Neural cell (in vitro differentiated cells): ENCODE data around the gene NOTUM. TPM values are rescaled to one million over a fixed set of nuclear protein-coding genes. Genes with fewer than 3 reads are reported as not detected.
A peak's percentile ranks its signal among the peaks of the same experiment; 100 is the strongest.

Experiments
- H2AFZ ChIP-seq: fragments of 200-600, 300-800 bp; sonication (generic), shearing (Covaris generic); 2 replicates; pipeline ENCODE4 v1.6.0; 2014; ENCODE audit warnings: low read depth, mild to moderate bottlenecking, antibody characterized with exemption, low read length, moderate library complexity
- H3F3A ChIP-seq: fragments of 200-600 bp; shearing (Covaris generic); 2 replicates; pipeline ENCODE4 v1.6.1; 2016; ENCODE audit warnings: mild to moderate bottlenecking, moderate library complexity, mixed read lengths, antibody characterized with exemption, low read length; ENCODE audit not compliant: insufficient read depth, poor library complexity, severe bottlenecking
- H3K27ac ChIP-seq: fragments of 200-600, 300-800 bp; sonication (generic), shearing (Covaris generic); 2 replicates; pipeline ENCODE4 v1.5.1; 2014; ENCODE audit warnings: mild to moderate bottlenecking, low read length, moderate library complexity
- H3K27me3 ChIP-seq: fragments of 300-800, 200-600 bp; sonication (generic), shearing (Covaris generic); 2 replicates; pipeline ENCODE4 v1.6.0; 2014; ENCODE audit warnings: mild to moderate bottlenecking, low read depth, low read length, moderate library complexity; ENCODE audit not compliant: insufficient read depth
- H3K36me3 ChIP-seq: fragments of 300-800, 200-600 bp; sonication (generic), shearing (Covaris generic); 2 replicates; pipeline ENCODE4 v1.5.1; 2014; ENCODE audit warnings: mild to moderate bottlenecking, antibody characterized with exemption, low read length, moderate library complexity; ENCODE audit not compliant: insufficient read depth
- H3K4me2 ChIP-seq: fragments of 300-800, 200-600 bp; sonication (generic), shearing (Covaris generic); 2 replicates; pipeline ENCODE4 v1.6.0; 2014; ENCODE audit warnings: mild to moderate bottlenecking, low read length
- H3K4me3 ChIP-seq: fragments of 300-800, 200-600 bp; sonication (generic), shearing (Covaris generic); 2 replicates; pipeline ENCODE4 v1.5.1; 2014; ENCODE audit warnings: mild to moderate bottlenecking, low read length, moderate library complexity
- H3K79me2 ChIP-seq: fragments of 200-600 bp; shearing (Covaris generic); replicated peaks from 2 replicates; pipeline ENCODE4 v1.6.0; 2014; ENCODE audit warnings: mild to moderate bottlenecking, low read length, moderate library complexity; ENCODE audit not compliant: insufficient read depth
- H3K9ac ChIP-seq: fragments of 300-800, 200-600 bp; sonication (generic), shearing (Covaris generic); 2 replicates; pipeline ENCODE4 v1.6.1; 2016; ENCODE audit warnings: mild to moderate bottlenecking, low read length, mixed read lengths
- H3K9me2 ChIP-seq: fragments of 200-600 bp; shearing (Covaris generic); 2 replicates; pipeline ENCODE4 v1.6.1; 2016; ENCODE audit warnings: mild to moderate bottlenecking, low read length, mixed read lengths; ENCODE audit not compliant: insufficient read depth
- H3K9me3 ChIP-seq: fragments of 200-600, 300-800 bp; sonication (generic), shearing (Covaris generic); 2 replicates; pipeline ENCODE4 v1.6.1; 2016; ENCODE audit warnings: mild to moderate bottlenecking, mixed run types, low read length, moderate library complexity, mixed read lengths
- H4K20me1 ChIP-seq: fragments of 200-600 bp; shearing (Covaris generic); 2 replicates; pipeline ENCODE4 v1.6.1; 2016; ENCODE audit warnings: mild to moderate bottlenecking, mixed run types; ENCODE audit not compliant: insufficient read depth
- EP300 ChIP-seq: fragments of 450-650 bp; conservative IDR thresholded peaks from 2 replicates; pipeline ENCODE4 v1.6.1; 2014; ENCODE audit warnings: antibody characterized with exemption, mild to moderate bottlenecking, moderate library complexity; ENCODE audit not compliant: poor library complexity, severe bottlenecking
- EZH2 ChIP-seq: fragments of 200-600, 300-800 bp; shearing (Covaris generic), sonication (generic); IDR thresholded peaks from 2 replicates; pipeline ENCODE4 v1.6.1; 2014; ENCODE audit warnings: antibody characterized with exemption, low read length, borderline replicate concordance, mild to moderate bottlenecking; ENCODE audit not compliant: insufficient read depth, poor library complexity, severe bottlenecking
- MXI1 ChIP-seq: fragments of 450-650 bp; conservative IDR thresholded peaks from 2 replicates; pipeline ENCODE4 v1.6.1; 2014; ENCODE audit warnings: antibody characterized with exemption, mild to moderate bottlenecking; ENCODE audit not compliant: poor library complexity, severe bottlenecking
- POLR2AphosphoS5 ChIP-seq: IDR thresholded peaks from 2 replicates; pipeline ENCODE4 v1.6.1; 2012
- RAD21 ChIP-seq: fragments of 450-650 bp; conservative IDR thresholded peaks from 2 replicates; pipeline ENCODE4 v1.6.1; 2014; ENCODE audit warnings: antibody characterized with exemption, mild to moderate bottlenecking, moderate library complexity
- SMC3 ChIP-seq: fragments of 450-650 bp; conservative IDR thresholded peaks from 2 replicates; pipeline ENCODE4 v1.6.1; 2014; ENCODE audit warnings: antibody characterized with exemption, mild to moderate bottlenecking, moderate library complexity; ENCODE audit not compliant: poor library complexity
- TAF1 ChIP-seq: IDR thresholded peaks from 2 replicates; pipeline ENCODE4 v1.6.1; 2012; ENCODE audit warnings: low read depth
- polyA plus RNA-seq: library from polyadenylated mRNA; depleted of rRNA; stranded (reverse); fragments of >200 nt; gene quantifications from 2 replicates; pipeline ENCODE4 v1.2.3, GENCODE V29; 2014
- TF ChIP-seq, protein P1 (sequence below): fragments of 450-650 bp; IDR thresholded peaks from 2 replicates; pipeline ENCODE4 v1.5.1; 2014; ENCODE audit warnings: antibody characterized with exemption, mild to moderate bottlenecking, moderate library complexity; ENCODE audit not compliant: poor library complexity, severe bottlenecking
- TF ChIP-seq, protein P2 (sequence below): IDR thresholded peaks from 2 replicates; pipeline ENCODE4 v1.6.1; 2012; ENCODE audit warnings: borderline replicate concordance

NOTUM gene
- polyA plus RNA-seq, 1 donor from 2014 or later: not detected

DNA sequence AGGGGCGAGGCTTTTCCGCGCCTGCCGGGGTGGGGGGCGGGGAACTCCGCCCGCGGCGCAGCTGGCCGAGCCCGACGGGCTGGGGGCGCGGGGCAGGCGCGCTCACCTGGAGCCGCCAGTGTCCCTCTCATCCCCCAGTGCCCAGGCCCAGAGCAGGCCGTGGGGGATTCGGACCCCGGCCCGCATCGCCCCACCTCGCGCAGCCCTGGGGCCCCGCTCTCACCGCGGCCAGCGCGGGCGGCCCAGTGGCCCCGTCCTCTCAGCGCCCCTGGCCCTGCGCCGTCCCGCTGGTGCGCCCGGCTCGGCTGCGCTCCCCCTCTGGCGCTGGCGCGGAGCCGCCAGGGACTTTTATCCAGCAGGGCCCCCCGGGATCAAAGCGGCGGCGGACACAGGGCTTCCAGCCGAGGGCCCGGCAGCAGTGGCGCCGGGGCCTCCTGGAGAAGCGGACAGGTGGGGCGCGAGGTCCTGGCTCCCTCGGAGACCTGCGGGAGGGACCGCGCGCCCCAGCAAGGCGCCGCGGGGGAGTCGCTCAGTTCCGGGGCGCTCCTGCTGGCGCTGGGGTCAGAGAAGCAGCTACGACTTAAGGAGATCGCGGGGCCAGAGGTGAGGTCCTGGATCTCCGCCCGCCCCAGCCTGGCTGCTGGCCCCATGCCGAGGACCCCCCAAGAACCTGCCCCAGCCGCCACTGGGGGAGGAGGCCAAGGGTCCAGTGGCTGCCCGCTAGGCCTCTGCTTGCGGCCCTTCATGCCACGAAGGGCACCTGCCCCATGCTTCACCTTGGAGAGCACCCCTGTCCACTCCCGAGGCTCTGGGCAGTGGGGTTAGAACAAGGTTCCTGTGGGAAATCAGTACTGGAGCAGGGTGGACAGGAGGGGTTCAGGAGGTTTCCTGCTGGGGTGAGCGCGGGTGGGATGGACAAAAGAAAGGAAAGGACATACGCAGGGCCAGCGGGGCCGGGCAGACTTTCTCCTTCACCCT lies 823 bp upstream of the NOTUM start:
- TF ChIP-seq EZH2: no peak
- TF ChIP-seq, protein P1, sequence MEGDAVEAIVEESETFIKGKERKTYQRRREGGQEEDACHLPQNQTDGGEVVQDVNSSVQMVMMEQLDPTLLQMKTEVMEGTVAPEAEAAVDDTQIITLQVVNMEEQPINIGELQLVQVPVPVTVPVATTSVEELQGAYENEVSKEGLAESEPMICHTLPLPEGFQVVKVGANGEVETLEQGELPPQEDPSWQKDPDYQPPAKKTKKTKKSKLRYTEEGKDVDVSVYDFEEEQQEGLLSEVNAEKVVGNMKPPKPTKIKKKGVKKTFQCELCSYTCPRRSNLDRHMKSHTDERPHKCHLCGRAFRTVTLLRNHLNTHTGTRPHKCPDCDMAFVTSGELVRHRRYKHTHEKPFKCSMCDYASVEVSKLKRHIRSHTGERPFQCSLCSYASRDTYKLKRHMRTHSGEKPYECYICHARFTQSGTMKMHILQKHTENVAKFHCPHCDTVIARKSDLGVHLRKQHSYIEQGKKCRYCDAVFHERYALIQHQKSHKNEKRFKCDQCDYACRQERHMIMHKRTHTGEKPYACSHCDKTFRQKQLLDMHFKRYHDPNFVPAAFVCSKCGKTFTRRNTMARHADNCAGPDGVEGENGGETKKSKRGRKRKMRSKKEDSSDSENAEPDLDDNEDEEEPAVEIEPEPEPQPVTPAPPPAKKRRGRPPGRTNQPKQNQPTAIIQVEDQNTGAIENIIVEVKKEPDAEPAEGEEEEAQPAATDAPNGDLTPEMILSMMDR: no peak
- TF ChIP-seq MXI1: no peak
- TF ChIP-seq EP300: no peak
- TF ChIP-seq, protein P2, sequence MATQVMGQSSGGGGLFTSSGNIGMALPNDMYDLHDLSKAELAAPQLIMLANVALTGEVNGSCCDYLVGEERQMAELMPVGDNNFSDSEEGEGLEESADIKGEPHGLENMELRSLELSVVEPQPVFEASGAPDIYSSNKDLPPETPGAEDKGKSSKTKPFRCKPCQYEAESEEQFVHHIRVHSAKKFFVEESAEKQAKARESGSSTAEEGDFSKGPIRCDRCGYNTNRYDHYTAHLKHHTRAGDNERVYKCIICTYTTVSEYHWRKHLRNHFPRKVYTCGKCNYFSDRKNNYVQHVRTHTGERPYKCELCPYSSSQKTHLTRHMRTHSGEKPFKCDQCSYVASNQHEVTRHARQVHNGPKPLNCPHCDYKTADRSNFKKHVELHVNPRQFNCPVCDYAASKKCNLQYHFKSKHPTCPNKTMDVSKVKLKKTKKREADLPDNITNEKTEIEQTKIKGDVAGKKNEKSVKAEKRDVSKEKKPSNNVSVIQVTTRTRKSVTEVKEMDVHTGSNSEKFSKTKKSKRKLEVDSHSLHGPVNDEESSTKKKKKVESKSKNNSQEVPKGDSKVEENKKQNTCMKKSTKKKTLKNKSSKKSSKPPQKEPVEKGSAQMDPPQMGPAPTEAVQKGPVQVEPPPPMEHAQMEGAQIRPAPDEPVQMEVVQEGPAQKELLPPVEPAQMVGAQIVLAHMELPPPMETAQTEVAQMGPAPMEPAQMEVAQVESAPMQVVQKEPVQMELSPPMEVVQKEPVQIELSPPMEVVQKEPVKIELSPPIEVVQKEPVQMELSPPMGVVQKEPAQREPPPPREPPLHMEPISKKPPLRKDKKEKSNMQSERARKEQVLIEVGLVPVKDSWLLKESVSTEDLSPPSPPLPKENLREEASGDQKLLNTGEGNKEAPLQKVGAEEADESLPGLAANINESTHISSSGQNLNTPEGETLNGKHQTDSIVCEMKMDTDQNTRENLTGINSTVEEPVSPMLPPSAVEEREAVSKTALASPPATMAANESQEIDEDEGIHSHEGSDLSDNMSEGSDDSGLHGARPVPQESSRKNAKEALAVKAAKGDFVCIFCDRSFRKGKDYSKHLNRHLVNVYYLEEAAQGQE: no peak
- no peak for TF ChIP-seq RAD21
- no peak for TF ChIP-seq TAF1
- TF ChIP-seq SMC3: no peak
- TF ChIP-seq POLR2AphosphoS5: no peak
- H3K4me2 ChIP-seq: no peak overlapping the region
- H3K4me3 ChIP-seq: no peak overlapping the region
- H3K27ac ChIP-seq: no peak overlapping the region
- H3K36me3 ChIP-seq: no peaks in the 10 kb centered on the region
- H2AFZ ChIP-seq: no peak overlapping the region
- no peaks in the 10 kb centered on the region for H3K79me2 ChIP-seq
- peaks cover 63% of the 10 kb centered on the region for H3K27me3 ChIP-seq
- no peaks in the 10 kb centered on the region for H3K9me2 ChIP-seq
- no peaks in the 10 kb centered on the region for H3F3A ChIP-seq
- no peaks in the 10 kb centered on the region for H4K20me1 ChIP-seq
- H3K9ac ChIP-seq: no peak overlapping the region
- no peaks in the 10 kb centered on the region for H3K9me3 ChIP-seq

DNA sequence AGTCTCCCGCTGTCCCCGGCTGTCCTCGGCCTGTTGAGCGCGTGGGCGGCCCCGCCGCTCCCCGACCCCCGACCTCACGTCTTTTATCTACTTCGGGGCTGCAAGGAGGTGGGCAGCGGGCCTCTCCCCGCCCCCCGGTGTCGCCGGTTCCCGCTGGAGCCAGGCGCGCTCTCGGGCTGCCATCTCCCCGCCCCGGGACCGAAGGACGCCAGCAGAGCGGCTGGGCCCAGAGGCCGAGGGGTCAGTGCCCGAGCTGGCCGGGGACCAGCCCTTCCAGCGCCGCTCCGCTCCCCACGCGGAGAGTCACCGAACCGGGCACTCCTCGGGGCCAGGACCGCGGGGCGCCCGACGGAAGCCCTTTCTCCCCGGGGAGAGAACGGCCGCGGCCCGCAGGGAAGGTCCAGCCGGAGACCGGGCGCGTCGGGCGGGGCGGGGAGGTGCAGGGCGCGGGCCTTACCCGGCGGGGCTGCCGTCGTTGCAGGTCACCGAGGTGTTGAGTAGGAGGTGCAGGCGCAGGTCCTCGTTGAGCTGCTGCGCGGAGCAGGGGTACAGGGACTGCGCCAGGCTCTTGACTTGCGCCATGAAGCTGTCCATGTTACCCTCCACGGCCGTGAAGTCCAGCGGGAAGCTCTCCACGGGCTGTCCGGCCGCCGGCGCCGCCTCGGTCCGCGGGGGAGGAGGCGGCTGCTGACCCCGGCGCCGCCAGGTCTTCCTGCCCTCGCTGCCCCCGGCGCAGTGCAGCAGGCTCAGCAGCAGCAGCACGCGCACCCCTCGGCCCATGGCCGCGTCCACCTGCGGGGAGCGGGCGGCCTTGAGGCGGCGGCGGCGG lies 643 bp downstream of the NOTUM start:
- no peaks in the 10 kb centered on the region for H3K79me2 ChIP-seq
- no peak overlapping the region for H3K4me2 ChIP-seq
- H3K27ac ChIP-seq: no peak overlapping the region
- no peaks in the 10 kb centered on the region for H3F3A ChIP-seq
- peaks cover 63% of the 10 kb centered on the region for H3K27me3 ChIP-seq
- no peaks in the 10 kb centered on the region for H4K20me1 ChIP-seq
- H3K9me2 ChIP-seq: no peaks in the 10 kb centered on the region
- TF ChIP-seq POLR2AphosphoS5: no peak
- TF ChIP-seq, protein P2: no peak
- no peak for TF ChIP-seq EP300
- TF ChIP-seq RAD21: no peak
- TF ChIP-seq MXI1: no peak
- no peak for TF ChIP-seq SMC3
- peak; percentile 91 for TF ChIP-seq EZH2
- H3K9me3 ChIP-seq: no peaks in the 10 kb centered on the region
- no peak overlapping the region for H2AFZ ChIP-seq
- H3K9ac ChIP-seq: no peak overlapping the region
- H3K36me3 ChIP-seq: no peaks in the 10 kb centered on the region
- H3K4me3 ChIP-seq: peak overlapping the region; percentile 50
